Femur (tissue), 1 donor: ENCODE results near the gene GPRIN3.
"Not testable (repeated sequence)": the region's sequence is repeated elsewhere in the genome, so short reads cannot be mapped to it uniquely, and the experiment has no call there.

ENCODE experiments used
- DNase-seq: peaks from one replicate; pipeline ENCODE4 v3.0.0-alpha.2; 2017

GPRIN3 gene

GRCh38 chr4:89309154-89309553 lies 1.6 kb upstream of the GPRIN3 start:
- not testable (repeated sequence) for DNase-seq

GRCh38 chr4:89308161-89308500 lies 531 bp upstream of the GPRIN3 start:
- no peak for DNase-seq

- DNase-seq, result no peak
Measured at GRCh38 chr4:89307178-89307445, 488 bp downstream of the GPRIN3 start.

- DNase-seq, result no peak
Measured at GRCh38 chr4:89306486-89307177, 968 bp downstream of the GPRIN3 start.

- no peak for DNase-seq
Measured at GRCh38 chr4:89305712-89306437, 1.7 kb downstream of the GPRIN3 start.

GRCh38 chr4:89305028-89305427 lies 2.6 kb downstream of the GPRIN3 start:
- DNase-seq, result no peak

GRCh38 chr4:89303814-89304388 lies 3.7 kb downstream of the GPRIN3 start:
- no peak for DNase-seq

- no peak for DNase-seq
Measured at GRCh38 chr4:89303177-89303576, 4.4 kb downstream of the GPRIN3 start.

GRCh38 chr4:89301902-89302301 lies 5.7 kb downstream of the GPRIN3 start:
- DNase-seq, result no peak

GRCh38 chr4:89301003-89301402 lies 6.6 kb downstream of the GPRIN3 start:
- DNase-seq, result no peak

GRCh38 chr4:89300499-89300898 lies 7.1 kb downstream of the GPRIN3 start:
- DNase-seq, result no peak

- DNase-seq, result no peak
Measured at GRCh38 chr4:89300060-89300459, 7.5 kb downstream of the GPRIN3 start.

- DNase-seq, result no peak
Measured at GRCh38 chr4:89299153-89299791, 8.3 kb downstream of the GPRIN3 start.

- no peak for DNase-seq
Measured at GRCh38 chr4:89298788-89299152, 8.8 kb downstream of the GPRIN3 start.

GRCh38 chr4:89298155-89298554 lies 9.4 kb downstream of the GPRIN3 start:
- no peak for DNase-seq

- DNase-seq, result no peak
Measured at GRCh38 chr4:89296896-89297295, 10.7 kb downstream of the GPRIN3 start.

- DNase-seq, result no peak
Measured at GRCh38 chr4:89296399-89296798, 11.2 kb downstream of the GPRIN3 start.

GRCh38 chr4:89295415-89295927 lies 12.1 kb downstream of the GPRIN3 start:
- DNase-seq, result no peak

- no peak for DNase-seq
Measured at GRCh38 chr4:89294573-89295269, 12.9 kb downstream of the GPRIN3 start.

- no peak for DNase-seq
Measured at GRCh38 chr4:89293299-89293698, 14.3 kb downstream of the GPRIN3 start.

GRCh38 chr4:89290727-89291516 lies 16.7 kb downstream of the GPRIN3 start:
- DNase-seq, result no peak

GRCh38 chr4:89289312-89289711 lies 18.3 kb downstream of the GPRIN3 start:
- DNase-seq, result no peak
